CD4-positive, alpha-beta T cell treated with Interleukin-4 for 1 hour (primary cell): ENCODE results near the gene MRC2.
"Not testable (repeated sequence)": the region's sequence is repeated elsewhere in the genome, so short reads cannot be mapped to it uniquely, and the experiment has no call there.

ENCODE experiments used
- DNase-seq, 2 donors: peaks; one replicate each; pipeline ENCODE4 v3.0.0-alpha.2; 2020 to 2022

Gene MRC2

DNA sequence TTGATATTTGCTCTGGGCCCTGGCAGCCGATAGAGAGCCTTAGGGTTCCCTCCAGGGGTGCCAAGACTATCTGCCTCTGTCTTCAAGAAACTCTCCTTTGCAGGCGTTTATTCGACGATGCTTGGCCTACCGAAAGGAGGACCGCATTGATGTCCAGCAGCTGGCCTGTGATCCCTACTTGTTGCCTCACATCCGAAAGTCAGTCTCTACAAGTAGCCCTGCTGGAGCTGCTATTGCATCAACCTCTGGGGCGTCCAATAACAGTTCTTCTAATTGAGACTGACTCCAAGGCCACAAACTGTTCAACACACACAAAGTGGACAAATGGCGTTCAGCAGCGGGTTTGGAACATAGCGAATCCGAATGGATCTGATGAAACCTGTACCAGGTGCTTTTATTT is 15.2 kb upstream of the MRC2 start:
- not testable (repeated sequence) for DNase-seq

DNA sequence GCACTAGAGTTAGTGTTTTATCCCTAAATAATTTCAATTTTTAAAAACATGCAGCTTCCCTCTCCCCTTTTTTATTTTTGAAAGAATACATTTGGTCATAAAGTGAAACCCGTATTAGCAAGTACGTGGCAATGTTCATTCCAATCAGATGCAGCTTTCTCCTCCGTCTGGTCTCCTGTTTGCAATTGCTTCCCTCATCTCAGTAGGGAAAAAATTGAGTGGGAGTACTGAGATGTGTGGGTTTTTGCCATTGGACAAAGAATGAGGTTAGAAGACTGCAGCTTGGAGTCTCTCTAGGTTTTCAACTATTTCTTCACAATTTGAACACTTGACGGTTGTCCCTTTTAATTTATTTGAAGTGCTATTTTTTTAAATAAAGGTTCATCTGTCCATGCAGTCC is 14.4 kb upstream of the MRC2 start:
- not testable (repeated sequence) for DNase-seq

- DNase-seq: no peak
Measured at GRCh38 chr17:62614142-62614541, 13.3 kb upstream of the MRC2 start.

- no peak for DNase-seq
Measured at GRCh38 chr17:62615503-62615902, 12.0 kb upstream of the MRC2 start.

DNA sequence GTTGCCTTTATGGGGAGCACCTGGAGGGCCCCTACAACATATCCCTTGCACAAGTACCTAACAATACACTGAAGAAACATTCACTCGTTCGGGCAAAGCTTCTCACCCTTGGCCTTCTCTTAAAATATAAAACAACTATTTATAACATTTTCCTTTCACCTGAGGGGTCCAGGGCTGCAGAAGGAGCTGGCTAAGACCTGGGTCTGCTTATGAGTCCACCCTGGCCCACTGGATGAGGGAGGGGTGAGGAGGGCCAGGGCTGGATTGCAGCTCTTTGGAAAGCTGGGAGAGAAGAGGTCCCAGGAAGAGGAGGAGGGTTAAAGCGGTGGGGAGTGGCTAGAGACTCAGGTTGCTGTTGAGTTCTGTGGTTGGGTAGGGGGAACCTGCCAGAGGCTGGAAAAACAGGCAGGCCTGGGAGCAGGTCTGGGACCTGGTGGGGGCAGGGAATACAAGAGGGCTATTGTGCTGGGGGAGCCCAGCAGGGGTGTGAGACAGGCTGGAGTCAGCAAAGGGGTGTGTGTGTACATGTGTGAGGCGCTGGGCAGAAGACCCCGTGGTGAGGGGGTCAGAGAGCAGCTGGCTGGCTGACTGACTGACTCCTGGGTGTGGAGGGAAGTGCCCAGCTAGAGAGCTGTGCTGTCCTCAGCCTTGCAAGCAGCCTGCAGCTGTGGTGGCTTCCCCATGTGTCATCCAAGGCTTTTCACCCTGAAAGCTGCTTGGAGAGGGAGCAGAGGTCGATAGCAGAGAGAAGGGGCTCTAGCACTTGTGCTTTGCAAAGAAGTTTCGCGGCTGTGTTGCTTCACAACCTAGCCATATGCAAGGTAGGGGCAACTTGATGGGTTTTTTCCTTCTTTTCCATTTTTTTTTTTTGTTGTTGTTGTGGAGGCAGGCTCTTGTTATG is 10.2 kb upstream of the MRC2 start:
- DNase-seq: no peak

DNA sequence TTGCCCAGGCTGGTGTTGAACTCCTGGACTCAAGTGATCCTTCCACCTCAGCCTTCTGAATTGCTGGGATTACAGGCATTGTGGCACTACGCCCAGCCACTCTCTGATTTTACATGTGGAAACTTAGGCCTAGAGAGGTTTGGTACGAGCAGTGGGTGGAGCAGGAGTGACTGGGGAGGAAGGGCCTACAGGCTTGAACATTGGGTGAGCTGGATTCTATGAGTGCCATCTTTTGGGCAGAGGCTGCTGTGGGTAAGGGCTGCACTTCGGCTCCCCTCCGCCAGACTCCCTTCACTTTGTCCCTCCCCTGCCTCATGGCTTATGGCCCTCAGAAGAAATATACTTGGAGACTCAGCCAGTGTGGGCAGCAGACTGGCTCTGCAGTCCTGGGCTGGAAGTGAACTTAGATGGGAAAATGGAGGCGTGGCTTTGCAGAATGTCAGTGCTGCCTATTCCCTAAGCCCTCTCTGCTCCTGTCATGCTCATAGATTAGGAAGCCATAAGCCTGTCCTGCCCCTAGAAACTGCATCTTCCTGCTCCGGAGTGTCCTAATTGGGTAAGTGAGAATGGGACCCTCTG is 9.5 kb upstream of the MRC2 start:
- DNase-seq: no peak

- DNase-seq: no peak
Measured at GRCh38 chr17:62618647-62619416, 8.6 kb upstream of the MRC2 start.

- DNase-seq: no peak
Measured at GRCh38 chr17:62619417-62620155, 7.9 kb upstream of the MRC2 start.

- no peak for DNase-seq
Measured at GRCh38 chr17:62621223-62621622, 6.2 kb upstream of the MRC2 start.

GRCh38 chr17:62625184-62625869 is 2.1 kb upstream of the MRC2 start:
- DNase-seq: no peak

DNA sequence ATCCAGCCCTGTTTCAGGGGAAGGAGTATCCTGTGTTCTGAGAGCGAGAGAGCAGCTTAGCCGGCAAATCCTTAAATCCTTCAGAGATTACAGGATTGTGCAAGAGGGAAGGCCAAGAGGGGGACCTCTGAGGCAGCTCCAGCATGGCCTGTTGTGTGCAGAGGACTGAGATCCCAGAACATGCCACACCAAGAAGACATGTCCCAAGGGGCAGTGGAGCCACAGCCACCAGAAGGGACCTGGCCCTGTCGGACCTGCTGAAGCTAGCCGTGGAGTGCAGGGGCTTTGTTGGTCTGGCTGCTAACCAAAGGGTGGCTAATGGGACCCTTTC is 1.6 kb upstream of the MRC2 start:
- DNase-seq: no peak

- DNase-seq: no peak
Measured at GRCh38 chr17:62626719-62627218, 701 bp upstream of the MRC2 start.

- DNase-seq: peak in 1 of 2 donors; percentile 15
Measured at GRCh38 chr17:62627904-62628633, 599 bp downstream of the MRC2 start.

GRCh38 chr17:62628831-62629555 is 1.5 kb downstream of the MRC2 start:
- no peak for DNase-seq

DNA sequence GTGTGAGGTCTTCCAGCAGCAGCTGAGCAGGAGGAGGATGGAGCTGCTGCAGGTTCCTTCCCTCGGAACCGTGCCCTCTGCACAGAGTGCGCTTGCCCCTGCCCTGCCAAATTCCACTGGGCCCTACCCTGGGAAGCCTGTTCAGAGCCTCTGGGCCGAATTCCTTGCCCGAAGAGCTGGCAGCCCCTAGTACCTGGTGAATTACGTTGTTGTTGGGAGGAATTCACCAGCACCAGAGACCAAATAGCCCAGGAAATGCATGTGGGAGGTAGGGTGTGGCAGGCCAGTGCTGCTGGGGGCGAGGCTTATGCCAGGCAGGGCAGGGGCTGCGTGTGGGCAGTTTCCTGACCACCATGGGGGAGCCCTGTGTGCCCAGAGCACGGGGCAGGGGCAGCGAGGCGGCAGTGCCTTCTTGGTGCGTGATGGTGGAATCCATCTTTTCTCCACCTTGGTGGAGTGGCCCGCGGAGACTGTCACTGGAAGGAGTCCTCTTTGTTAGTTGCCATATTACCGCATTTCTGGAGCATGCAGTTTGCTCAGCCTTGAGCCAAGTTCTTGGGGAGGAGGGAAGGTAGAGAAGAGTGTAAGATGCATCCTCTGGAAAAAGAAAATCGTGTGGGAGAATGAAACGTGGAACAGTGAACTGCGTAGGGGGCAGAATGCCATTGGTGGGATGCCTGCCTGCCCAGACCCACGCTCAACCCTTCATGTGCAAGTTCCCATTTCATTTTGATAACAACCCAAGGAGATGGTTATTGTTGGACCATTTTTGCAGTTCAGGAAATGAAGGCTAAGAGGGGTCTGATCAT is 2.3 kb downstream of the MRC2 start:
- no peak for DNase-seq

- DNase-seq: no peak
Measured at GRCh38 chr17:62630365-62631085, 3.1 kb downstream of the MRC2 start.

GRCh38 chr17:62631086-62631935 is 3.8 kb downstream of the MRC2 start:
- DNase-seq: no peak
